Measurements from ENCODE around the gene TAAR8.
"Not testable (repeated sequence)": the region's sequence is repeated elsewhere in the genome, so short reads cannot be mapped to it uniquely, and the experiment has no call there.

Gene TAAR8

GRCh38 chr6:132552372-132552771 lies at the start of gene TAAR8:
Gene TAAR8, plus strand, starts transcription at chr6:132552672. Its CDS starts 21 bp downstream, at chr6:132552693.
- no peak for DNase-seq (ENCODE audit: low spot score)

- no peak for DNase-seq (ENCODE audit: low spot score)
These were observed 47.7 kb upstream of the TAAR8 start for GRCh38 chr6:132504757-132505156.

GRCh38 chr6:132505158-132505557 lies 47.3 kb upstream of the TAAR8 start:
- DNase-seq (ENCODE audit: low spot score) = no peak

GRCh38 chr6:132506461-132506860 lies 46.0 kb upstream of the TAAR8 start:
- DNase-seq (ENCODE audit: low spot score) = no peak

GRCh38 chr6:132506869-132507808 lies 45.3 kb upstream of the TAAR8 start:
- DNase-seq (ENCODE audit: low spot score) = no peak

GRCh38 chr6:132511210-132511830 lies 41.2 kb upstream of the TAAR8 start:
- no peak for DNase-seq (ENCODE audit: low spot score)

- no peak for DNase-seq (ENCODE audit: low spot score)
These were observed 40.6 kb upstream of the TAAR8 start for GRCh38 chr6:132511831-132512220.

- no peak for DNase-seq (ENCODE audit: low spot score)
These were observed 40.2 kb upstream of the TAAR8 start for GRCh38 chr6:132512342-132512637.

GRCh38 chr6:132512638-132513632 lies 39.5 kb upstream of the TAAR8 start, which contains the start of gene STX7:
Gene STX7, minus strand, starts transcription at chr6:132513116. Its CDS starts 9,586 bp downstream, at chr6:132503530.
- peak; percentile 95 for DNase-seq (ENCODE audit: low spot score)

GRCh38 chr6:132513831-132514545 lies 38.5 kb upstream of the TAAR8 start:
- no peak for DNase-seq (ENCODE audit: low spot score)

GRCh38 chr6:132515386-132515785 lies 37.1 kb upstream of the TAAR8 start:
- DNase-seq (ENCODE audit: low spot score) = no peak

GRCh38 chr6:132520953-132521352 lies 31.5 kb upstream of the TAAR8 start:
- no peak for DNase-seq (ENCODE audit: low spot score)

GRCh38 chr6:132524646-132525045 lies 27.8 kb upstream of the TAAR8 start:
- DNase-seq (ENCODE audit: low spot score) = no peak

- DNase-seq (ENCODE audit: low spot score) = no peak
These were observed 26.6 kb upstream of the TAAR8 start for GRCh38 chr6:132525866-132526265.

- no peak for DNase-seq (ENCODE audit: low spot score)
These were observed 26.0 kb upstream of the TAAR8 start for GRCh38 chr6:132526461-132526860.

GRCh38 chr6:132527791-132528190 lies 24.7 kb upstream of the TAAR8 start:
- no peak for DNase-seq (ENCODE audit: low spot score)

GRCh38 chr6:132530293-132530974 lies 22.0 kb upstream of the TAAR8 start:
- peak; percentile 69 for DNase-seq (ENCODE audit: low spot score)

GRCh38 chr6:132534546-132534945 lies 17.9 kb upstream of the TAAR8 start:
- DNase-seq (ENCODE audit: low spot score) = not testable (repeated sequence)

- DNase-seq (ENCODE audit: low spot score) = no peak
These were observed 15.3 kb upstream of the TAAR8 start for GRCh38 chr6:132537145-132537544.

GRCh38 chr6:132537977-132538376 lies 14.5 kb upstream of the TAAR8 start, which contains the start of gene TAAR9:
Gene TAAR9, plus strand, starts transcription at chr6:132538277. Its CDS starts 13 bp downstream, at chr6:132538290.
- DNase-seq (ENCODE audit: low spot score) = no peak

- DNase-seq (ENCODE audit: low spot score) = no peak
These were observed 7.6 kb upstream of the TAAR8 start for GRCh38 chr6:132544826-132545225.

All from globus pallidus (tissue), 1 donor.